Mononuclear cell (primary cell): ENCODE data around the gene RERE. TPM values are rescaled to one million over a fixed set of nuclear protein-coding genes. Genes with fewer than 3 reads are reported as not detected.
"Not testable (repeated sequence)": the region's sequence is repeated elsewhere in the genome, so short reads cannot be mapped to it uniquely, and the experiment has no call there.

Source experiments
- H3K27me3 ChIP-seq: 2 replicates; pipeline ENCODE4 v1.6.0; 2011; ENCODE audit warnings: low read length, control low read depth; ENCODE audit not compliant: insufficient read depth
- H3K4me1 ChIP-seq: 2 replicates; pipeline ENCODE4 v1.5.1; 2011; ENCODE audit warnings: mild to moderate bottlenecking, low read length, control low read depth; ENCODE audit not compliant: insufficient read depth
- H3K4me3 ChIP-seq: 2 replicates; pipeline ENCODE4 v1.5.1; 2011; ENCODE audit warnings: mild to moderate bottlenecking, low read length, moderate library complexity
- H3K9me3 ChIP-seq: 2 replicates; pipeline ENCODE4 v1.5.1; 2011; ENCODE audit warnings: low read depth, mild to moderate bottlenecking, control low read depth, low read length
- total RNA-seq: library from RNA; depleted of rRNA; stranded (reverse); fragments of >200 nt; gene quantifications from one replicate; pipeline ENCODE4 v1.2.3, GENCODE V29; 2012

The RERE gene
- total RNA-seq, 1 donor: 60.7 TPM

DNA sequence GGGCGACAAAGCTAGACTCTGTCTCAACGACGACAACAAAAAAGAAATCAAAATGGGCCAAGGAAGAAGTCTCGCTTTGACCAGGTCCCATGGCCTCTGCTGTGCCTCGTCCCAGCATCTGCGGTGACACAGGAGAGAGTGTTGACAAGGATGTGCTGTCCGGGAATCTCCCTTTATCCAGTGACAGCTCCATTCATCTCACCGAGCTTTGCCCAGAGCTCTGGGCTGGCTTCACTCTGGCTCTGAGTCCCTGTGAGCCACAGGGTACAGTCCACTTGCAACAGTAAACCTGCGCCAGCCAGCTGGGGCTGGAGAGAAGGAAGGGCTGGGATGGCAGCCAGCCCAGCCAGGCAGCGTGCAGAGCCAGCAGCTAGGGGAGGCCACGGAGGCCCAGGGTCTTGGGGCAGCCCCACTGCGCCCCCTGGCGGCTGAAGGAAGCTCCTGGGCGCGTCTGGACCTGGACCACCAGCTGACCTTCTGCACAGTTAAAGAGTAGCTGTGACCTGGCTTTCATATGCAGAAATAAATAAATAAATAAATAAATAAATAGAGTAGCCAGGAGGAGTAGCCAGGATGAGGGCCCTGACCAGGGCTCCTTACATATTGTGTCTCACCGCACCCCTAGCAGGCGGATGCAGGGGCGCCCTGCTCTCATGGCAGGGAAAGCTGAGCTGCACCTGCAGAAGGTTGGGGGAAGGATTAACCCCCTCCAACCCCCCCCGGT is 31.4 kb upstream of the RERE start:
- no peaks in the 10 kb centered on the region for H3K9me3 ChIP-seq
- no peaks in the 10 kb centered on the region for H3K27me3 ChIP-seq
- no peak overlapping the region for H3K4me3 ChIP-seq
- H3K4me1 ChIP-seq: peaks cover 3% of the 10 kb centered on the region

DNA sequence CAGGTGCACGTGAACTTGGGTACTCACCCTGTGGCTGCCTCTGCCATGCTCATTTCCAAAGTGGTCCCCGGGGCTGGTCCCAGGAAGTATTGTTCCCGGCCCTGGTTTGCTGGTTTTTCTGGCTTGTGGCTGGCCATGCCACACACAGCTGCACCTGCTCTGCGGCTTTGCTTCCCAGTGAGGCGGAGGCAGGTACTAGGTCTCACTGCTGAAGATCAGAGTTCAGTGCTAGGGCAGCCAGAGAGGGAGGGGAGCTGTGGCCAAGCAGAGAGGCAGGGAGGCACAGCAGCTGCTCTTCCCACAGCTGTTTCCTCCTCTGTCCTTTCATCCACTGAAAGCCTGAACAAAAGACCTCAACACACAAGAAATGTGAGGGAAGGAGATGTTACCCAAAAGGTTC is 30.6 kb upstream of the RERE start:
- Histone ChIP-seq H3K27me3 (no peaks in the 10 kb centered on the region), H3K4me3 (no peak overlapping the region), H3K4me1 (peaks cover 3% of the 10 kb centered on the region), H3K9me3 (no peaks in the 10 kb centered on the region)

DNA sequence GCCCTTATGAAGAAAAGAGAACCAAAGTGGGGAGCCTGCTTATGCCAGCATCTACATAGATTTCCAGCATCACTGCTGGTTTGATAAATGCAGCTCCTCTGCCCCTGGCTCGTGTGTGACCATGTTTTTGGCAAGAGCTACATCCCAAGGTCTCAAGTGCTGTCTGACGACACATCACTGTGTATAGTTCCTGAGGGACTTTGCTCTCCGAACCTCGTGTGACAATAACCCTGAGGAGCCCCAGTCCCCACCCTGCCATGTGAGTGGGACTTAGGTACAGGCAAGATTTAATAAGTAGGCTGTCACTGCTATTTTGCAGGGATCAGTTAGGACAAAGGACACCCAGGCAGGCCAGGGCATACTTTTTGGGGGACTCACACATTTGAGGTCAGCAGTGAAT is 28.8 kb upstream of the RERE start:
- Histone ChIP-seq H3K27me3 (no peaks in the 10 kb centered on the region), H3K9me3 (no peaks in the 10 kb centered on the region), H3K4me3 (no peak overlapping the region), H3K4me1 (peaks cover 3% of the 10 kb centered on the region)

DNA sequence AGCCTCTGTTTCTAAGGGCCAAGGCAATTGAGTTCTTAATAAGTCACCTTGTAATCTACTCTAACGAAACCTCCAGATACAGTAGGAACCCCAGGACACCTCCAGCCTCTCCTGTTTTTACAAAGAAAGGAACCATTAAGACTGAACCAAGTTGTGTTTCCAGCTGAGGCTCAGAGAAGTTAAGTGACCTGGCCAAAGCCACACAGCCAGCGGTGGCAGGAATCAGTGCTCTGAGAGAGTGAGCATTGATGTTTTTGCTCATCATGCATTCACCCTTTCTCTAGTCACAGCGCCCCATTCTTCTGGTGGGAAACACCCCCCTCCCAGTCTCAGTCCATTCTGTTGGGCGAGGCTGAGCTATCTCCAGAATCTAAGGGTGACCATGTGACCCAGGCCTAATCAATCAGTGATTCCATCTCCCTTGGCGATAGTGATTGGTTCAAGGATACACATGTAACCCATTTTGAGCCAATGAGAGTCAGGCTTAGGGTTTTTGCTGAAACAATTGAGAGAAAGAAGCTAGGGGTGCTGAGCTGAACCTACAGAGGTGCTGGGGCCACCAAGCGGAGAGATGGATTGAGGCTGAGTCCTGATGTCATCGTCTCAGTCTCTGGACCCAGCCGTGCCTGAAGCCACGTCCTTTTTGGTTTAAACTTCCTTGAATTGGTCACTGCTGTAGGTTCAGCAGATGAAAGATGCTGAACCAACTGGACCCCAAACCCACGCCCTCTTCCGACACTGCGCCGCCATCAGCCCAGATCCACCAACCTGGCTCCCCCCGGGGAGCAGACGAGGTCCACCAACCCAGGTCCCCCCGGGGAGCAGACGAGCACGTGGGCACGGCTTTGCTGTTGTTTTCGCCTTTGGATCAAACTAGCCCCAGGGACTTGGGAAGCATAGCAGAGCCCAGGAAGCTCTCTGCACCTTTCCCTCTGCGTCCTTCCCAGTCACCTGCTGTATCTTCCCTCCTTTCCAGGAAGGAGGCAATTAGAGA is 28.0 kb upstream of the RERE start:
- Histone ChIP-seq H3K27me3 (no peaks in the 10 kb centered on the region), H3K4me3 (no peak overlapping the region), H3K9me3 (no peaks in the 10 kb centered on the region), H3K4me1 (peaks cover 3% of the 10 kb centered on the region)

DNA sequence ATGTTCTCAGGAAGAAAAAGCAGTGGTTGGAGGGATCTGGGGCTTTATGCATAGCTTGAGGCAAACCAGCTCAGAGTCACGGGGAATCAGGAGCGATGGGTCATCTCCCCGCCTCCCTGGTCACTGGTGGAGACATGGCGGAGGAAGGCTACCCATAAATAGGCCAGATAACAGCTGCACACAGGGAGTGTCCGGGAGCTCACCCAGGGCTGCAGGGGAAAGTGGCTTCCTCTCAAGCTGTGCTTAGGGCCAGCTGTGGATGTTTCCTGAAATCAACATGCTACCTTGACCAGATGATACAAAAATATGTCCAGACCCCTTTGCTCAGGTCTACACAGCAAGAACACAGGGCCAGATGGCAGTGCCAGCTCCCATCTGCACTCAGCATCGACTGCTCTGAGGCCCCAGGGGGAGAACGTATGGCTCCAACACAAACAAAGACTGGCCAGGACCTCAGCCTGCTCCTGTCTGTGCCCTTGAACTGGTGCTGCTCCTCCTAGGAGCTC is 27.1 kb upstream of the RERE start:
- H3K9me3 ChIP-seq: no peaks in the 10 kb centered on the region
- H3K4me3 ChIP-seq: no peak overlapping the region
- H3K27me3 ChIP-seq: no peaks in the 10 kb centered on the region
- peaks cover 3% of the 10 kb centered on the region for H3K4me1 ChIP-seq

DNA sequence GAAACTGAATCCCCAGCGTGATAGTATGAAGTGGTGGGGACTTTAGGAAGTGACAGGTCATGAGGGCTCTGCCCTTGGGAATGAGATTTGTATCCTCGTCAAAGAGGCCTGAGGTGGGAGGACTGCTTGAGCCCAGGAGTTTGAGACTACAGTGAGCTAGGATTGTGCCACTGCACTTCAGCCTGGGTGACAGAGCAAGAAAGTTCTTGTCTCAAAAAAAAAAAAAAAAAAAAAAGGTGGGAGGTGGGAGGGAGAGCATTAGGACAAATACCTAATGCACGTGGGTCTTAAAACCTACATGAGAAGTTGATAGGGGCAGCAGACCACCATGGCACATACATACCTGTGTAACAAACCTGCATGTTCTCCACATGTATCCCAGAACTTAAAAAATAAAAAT is 24.0 kb upstream of the RERE start:
- Histone ChIP-seq H3K4me1 (no peaks in the 10 kb centered on the region), H3K4me3 (no peak overlapping the region), H3K27me3 (no peaks in the 10 kb centered on the region), H3K9me3 (no peaks in the 10 kb centered on the region)

DNA sequence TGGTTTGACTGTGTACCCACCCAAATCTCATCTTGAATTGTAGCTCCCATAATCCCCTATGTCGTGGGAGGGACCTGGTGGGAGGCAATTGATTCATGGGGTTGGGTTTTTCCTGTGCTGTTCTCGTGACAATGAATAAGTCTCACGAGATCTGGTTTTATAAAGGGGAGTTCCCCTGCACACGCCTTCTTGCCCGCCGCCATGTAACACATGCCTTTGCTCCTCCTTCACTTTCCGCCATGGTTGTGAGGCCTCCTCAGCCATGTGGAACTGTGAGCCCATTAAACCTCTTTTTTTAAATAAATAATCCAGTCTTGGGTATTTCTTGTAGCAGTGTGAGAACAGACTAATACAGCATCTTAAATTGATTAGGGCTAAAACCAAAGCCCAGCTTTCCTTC is 22.6 kb upstream of the RERE start:
- Histone ChIP-seq H3K9me3 (no peaks in the 10 kb centered on the region), H3K4me3 (no peak overlapping the region), H3K27me3 (no peaks in the 10 kb centered on the region), H3K4me1 (no peaks in the 10 kb centered on the region)

DNA sequence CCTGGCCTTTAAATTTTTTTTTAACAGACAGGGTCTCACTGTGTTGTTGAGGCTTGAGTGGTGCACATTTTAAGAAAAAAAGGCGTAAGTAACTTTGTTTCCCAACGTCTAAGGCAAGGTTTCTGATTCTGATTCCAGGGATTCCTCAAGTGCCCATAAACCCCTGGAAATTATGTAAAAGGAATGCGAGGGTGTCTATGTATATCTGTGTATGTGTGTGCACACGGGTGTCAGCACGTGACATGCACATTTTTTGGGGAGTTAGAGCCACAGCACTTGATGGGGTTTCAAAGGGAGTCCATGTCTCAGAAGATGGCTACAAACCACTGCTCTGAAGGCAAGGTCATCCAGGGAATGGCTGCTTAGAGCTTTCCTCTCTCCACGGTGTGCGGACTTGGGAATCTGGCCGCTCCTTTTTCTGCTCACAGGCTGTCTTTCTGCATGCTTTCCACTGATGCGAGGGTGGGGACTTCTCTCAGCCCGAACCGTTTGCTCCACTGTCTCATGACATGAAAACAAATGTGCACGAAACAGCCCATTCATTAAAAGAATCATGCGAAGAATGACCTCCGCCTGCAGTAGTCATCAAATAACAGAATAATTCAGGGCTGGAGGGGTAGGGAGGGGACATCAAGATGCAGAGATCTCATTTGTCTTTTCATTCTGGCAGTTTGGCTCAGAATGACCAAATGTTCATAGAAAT is 18.7 kb upstream of the RERE start:
- no peak overlapping the region for H3K4me3 ChIP-seq
- H3K27me3 ChIP-seq: no peaks in the 10 kb centered on the region
- no peaks in the 10 kb centered on the region for H3K9me3 ChIP-seq
- H3K4me1 ChIP-seq: no peaks in the 10 kb centered on the region

DNA sequence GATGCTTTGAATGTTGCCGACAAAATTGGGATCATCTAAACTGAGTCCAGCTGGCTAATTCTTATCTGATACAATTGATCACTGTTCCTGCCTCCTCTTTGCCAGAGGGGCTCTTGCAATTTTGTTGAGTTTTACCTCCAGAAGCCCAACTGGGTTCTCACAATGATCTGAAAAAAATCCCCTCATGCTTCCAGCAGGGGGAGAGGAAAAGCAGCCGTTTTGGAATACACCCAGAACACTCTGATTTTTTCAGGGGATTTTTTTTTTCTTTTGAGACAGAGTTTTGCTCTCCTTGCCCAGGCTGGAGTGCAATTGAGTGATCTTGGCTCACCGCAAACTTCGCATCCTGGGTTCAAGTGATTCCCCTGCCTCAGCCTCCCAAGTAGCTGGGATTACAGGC is 13.9 kb upstream of the RERE start:
- Histone ChIP-seq H3K4me1 (peaks cover 10% of the 10 kb centered on the region), H3K27me3 (no peaks in the 10 kb centered on the region), H3K9me3 (no peaks in the 10 kb centered on the region), H3K4me3 (no peak overlapping the region)

DNA sequence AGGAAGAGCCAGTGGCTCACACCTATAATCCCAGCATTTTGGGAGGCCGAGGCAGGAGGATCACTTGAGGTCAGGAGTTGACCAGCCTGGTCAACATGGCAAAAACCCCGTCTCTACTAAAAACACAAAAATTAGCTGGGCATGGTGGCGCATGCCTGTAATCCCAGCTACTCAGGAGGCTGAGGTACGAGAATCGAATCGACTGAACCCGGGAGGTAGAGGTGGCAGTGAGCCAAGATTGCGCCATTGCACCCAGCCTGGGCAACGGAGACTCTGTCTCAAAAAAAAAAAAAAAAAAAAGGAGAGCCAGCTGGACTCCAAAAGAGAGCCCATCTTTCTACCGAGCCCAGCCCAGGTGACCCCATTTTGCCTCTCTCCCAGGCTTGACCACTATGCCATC is 13.3 kb upstream of the RERE start:
- not testable (repeated sequence) for H3K27me3 ChIP-seq, H3K9me3 ChIP-seq, H3K4me1 ChIP-seq, H3K4me3 ChIP-seq

DNA sequence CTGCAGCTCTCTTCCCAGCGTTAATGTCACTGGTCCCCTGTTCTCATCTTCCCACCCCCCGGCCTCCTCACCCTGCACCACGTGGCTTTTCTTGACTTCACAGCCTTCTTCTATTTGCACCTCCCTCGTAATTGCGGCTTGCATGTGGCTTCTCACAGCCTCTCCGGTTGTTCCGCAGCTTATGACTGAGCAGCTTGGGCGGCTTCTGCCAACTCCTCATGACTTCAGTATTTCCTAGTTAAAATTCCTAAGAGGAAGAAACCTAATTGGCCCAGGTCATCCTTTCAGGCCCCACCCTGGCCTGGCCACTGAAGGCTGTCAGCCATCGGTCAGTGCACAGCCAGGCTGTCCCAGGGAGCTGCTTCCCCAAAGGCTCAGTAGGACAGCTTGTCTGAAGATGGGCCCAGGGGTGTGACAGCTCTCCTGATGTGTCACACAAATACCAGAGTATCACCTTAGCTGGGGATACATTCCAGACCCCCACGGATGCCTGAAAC is 8.6 kb upstream of the RERE start:
- no peaks in the 10 kb centered on the region for H3K27me3 ChIP-seq
- no peaks in the 10 kb centered on the region for H3K9me3 ChIP-seq
- H3K4me1 ChIP-seq: peaks cover 17% of the 10 kb centered on the region
- H3K4me3 ChIP-seq: no peak overlapping the region

DNA sequence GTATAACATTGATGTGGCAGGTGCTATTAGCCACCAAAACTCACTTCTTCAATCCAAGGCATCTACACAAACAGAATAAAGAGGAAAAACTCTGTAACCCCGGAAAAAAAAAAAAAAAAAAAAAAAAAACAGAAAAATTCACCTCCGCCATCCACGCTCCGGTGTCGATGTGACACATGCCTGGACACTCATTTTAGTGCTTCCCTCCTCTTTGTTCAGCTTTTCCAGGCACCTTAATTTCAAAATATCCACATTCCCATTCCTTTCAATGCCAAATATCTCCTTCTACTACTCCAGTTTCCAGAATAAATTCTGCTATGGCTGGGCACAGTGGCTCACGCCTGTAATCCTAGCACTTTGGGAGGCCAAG is 5.8 kb upstream of the RERE start:
- Histone ChIP-seq H3K9me3 (no peaks in the 10 kb centered on the region), H3K4me3 (no peak overlapping the region), H3K4me1 (peaks cover 11% of the 10 kb centered on the region), H3K27me3 (no peaks in the 10 kb centered on the region)

DNA sequence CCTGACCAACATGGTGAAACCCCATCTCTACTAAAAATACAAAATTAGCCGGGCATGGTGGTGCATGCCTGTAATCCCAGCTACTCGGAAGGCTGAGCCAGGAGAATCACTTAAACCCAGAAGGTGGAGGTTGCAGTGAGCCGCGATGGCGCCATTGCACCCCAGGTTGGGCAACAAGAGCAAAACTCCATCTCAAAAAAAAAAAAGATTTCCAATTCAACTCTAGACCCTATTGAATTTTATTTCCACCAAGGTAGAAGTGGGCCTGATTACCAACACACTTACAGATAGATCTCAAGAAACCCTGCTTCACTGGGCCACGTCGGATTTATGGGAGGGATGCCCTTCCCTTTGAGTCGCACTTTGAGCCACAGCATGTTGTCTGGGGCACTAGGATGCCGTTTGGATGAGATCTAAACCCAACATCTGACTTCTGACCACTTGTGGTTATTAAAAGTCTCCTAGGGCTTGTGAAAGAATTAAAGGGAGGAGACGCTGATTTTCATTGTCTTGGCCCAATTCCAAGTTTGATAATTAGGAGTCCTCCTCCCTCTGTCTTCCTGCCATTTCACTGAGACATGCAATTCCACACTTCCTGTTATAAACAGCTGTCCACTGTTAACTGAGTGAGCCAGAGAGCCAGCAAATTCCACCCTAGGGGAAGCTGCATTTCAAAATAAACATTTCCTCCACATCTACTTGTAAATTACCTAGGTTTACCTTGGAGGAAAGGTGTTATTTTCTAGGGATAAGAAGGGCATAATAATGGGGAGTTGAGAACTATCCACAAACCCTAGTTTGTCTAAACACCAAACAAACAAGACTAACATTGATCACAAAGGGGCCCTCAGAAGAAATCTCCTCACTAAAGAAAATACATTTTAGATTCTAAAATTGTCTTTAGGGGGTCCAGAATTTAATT is 5.2 kb upstream of the RERE start:
- no peaks in the 10 kb centered on the region for H3K27me3 ChIP-seq
- H3K4me3 ChIP-seq: no peak overlapping the region
- H3K9me3 ChIP-seq: no peaks in the 10 kb centered on the region
- H3K4me1 ChIP-seq: peaks cover 12% of the 10 kb centered on the region

DNA sequence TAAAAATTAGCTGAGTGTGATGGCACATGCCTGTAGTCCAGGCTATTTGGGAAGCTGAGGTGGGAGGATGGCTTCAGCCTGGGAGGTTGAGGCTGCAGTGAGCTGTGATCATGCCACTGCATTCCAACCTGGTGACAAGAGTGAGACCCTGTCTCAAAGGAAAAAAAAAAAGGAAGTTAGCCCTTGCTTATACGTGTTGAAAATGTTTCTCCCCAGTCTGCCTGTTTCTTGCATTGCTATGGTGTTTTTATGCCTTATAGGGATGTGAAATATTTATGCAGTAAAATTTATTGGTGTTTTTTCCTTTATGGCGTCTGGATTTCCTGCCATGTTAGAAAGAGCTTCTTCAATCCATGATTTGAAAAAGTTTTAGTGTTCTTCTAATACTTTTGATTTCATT is 3.6 kb upstream of the RERE start:
- Histone ChIP-seq H3K27me3 (no peaks in the 10 kb centered on the region), H3K4me3 (no peak overlapping the region), H3K9me3 (no peaks in the 10 kb centered on the region), H3K4me1 (peaks cover 21% of the 10 kb centered on the region)
